Sigmoid colon (tissue), 3 donors: Measurements from ENCODE around the gene ZBTB40.

Experiments used
- POLR2A ChIP-seq, 2 donors: fragments of 450-650 bp; IDR thresholded peaks; one replicate each; pipeline ENCODE4 v1.6.1; 2016; ENCODE audit warnings: antibody characterized with exemption in 2 of 2, mild to moderate bottlenecking in 2 of 2, moderate library complexity in 2 of 2
- TF ChIP-seq, protein P1 (sequence below), 4 experiments: fragments of 450-650 bp in 3 of 4; fragments of 200-600 bp in 1 of 4; IDR thresholded peaks; one replicate each; pipeline ENCODE4 v1.5.1; 2016 to 2019; ENCODE audit warnings: antibody characterized with exemption in 4 of 4, mild to moderate bottlenecking in 3 of 4, moderate library complexity in 2 of 4

DNA sequence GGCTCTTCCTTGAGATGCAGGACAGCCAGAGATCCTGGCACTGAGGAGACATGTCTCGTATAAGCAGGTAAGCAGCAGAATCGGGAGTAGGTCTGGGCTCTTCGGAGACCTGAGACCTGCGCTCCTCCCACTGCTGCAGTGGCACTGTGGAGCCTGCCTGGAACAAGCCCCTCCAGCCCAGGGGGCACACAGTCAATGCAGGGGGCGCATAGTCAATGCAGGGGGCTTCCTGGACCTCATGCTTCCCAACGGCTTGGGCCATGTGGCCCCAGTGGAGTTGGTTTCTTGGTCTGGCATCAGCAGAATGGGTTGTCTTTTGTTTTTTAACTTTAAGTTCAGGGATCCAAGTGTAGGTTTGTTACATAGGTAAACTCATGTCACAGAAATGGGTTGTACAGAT, 83.7 kb downstream of the ZBTB40 start:
- TF ChIP-seq, protein P1, sequence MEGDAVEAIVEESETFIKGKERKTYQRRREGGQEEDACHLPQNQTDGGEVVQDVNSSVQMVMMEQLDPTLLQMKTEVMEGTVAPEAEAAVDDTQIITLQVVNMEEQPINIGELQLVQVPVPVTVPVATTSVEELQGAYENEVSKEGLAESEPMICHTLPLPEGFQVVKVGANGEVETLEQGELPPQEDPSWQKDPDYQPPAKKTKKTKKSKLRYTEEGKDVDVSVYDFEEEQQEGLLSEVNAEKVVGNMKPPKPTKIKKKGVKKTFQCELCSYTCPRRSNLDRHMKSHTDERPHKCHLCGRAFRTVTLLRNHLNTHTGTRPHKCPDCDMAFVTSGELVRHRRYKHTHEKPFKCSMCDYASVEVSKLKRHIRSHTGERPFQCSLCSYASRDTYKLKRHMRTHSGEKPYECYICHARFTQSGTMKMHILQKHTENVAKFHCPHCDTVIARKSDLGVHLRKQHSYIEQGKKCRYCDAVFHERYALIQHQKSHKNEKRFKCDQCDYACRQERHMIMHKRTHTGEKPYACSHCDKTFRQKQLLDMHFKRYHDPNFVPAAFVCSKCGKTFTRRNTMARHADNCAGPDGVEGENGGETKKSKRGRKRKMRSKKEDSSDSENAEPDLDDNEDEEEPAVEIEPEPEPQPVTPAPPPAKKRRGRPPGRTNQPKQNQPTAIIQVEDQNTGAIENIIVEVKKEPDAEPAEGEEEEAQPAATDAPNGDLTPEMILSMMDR (IDR thresholded peaks at IDR 0.05): no peak
- no peak for TF ChIP-seq POLR2A (IDR thresholded peaks at IDR 0.05)
